Measurements from ENCODE around the gene COL17A1.
A peak's percentile ranks its signal among the peaks of the same experiment; 100 is the strongest.

COL17A1 gene

DNA sequence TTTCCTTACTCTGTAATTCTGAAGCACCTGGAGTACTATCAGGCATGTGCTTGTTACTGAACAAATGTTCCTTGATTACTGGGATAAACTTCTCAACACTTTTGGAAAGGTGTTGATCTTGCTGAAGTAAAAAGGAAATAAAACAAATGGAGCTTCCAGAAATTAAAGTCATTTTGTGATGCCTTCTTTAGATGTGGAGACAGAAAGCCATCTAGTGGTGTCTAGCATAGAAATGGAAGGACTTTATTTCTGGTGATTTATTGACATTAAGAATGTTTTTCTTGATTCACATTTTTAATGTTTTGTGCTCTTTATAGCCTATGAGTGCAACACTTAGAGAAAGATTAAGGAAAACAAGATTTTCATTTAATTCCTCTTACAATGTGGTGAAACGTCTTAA lies 37.7 kb upstream of the COL17A1 start:
- peak; percentile 25 for DNase-seq
- Histone ChIP-seq H3K9me3 (ENCODE audit: control insufficient read depth, low read length) (no peaks in the 10 kb centered on the region), H2BK15ac (ENCODE audit: low read depth, poor library complexity, severe bottlenecking) (no peak overlapping the region), H2AFZ (ENCODE audit: low read depth, low read length) (no peak overlapping the region), H4K91ac (ENCODE audit: low read length) (no peak overlapping the region), H3K18ac (ENCODE audit: low read depth in 1 of 2, low read length in 2 of 2) (no peak overlapping the region), H3K27me3 (ENCODE audit: control insufficient read depth in 1 of 2, insufficient read depth in 1 of 2, low read length in 2 of 2) (no peaks in the 10 kb centered on the region), H2BK5ac (ENCODE audit: low read depth, low read length, poor library complexity, severe bottlenecking) (no peak overlapping the region), H3K23ac (ENCODE audit: low read length in 2 of 2) (no peak overlapping the region), H2BK12ac (ENCODE audit: low read length in 2 of 2) (no peak overlapping the region), H3K79me1 (replicated peaks; ENCODE audit: low read length, poor library complexity, severe bottlenecking) (no peaks in the 10 kb centered on the region), H3K4me1 (ENCODE audit: control insufficient read depth, insufficient read depth, low read depth, low read length) (peaks cover 1% of the 10 kb centered on the region), H3K14ac (ENCODE audit: low read length in 2 of 2) (no peak overlapping the region), H3K4me2 (ENCODE audit: low read length, poor library complexity, severe bottlenecking) (no peak overlapping the region), H3K9ac (ENCODE audit: low read length) (peak overlapping the region; percentile 100), H3K4me3 (ENCODE audit: insufficient read depth in 1 of 2, low read depth in 1 of 2, low read length in 2 of 2) (peak overlapping the region in 1 of 2 experiments; percentile 91), H2AK5ac (ENCODE audit: low read length, severe bottlenecking) (no peak overlapping the region), H4K8ac (ENCODE audit: low read length) (no peak overlapping the region), H3K36me3 (ENCODE audit: control insufficient read depth in 1 of 2, insufficient read depth in 2 of 2, low read depth in 1 of 2, low read length in 2 of 2) (peaks cover 0 to 23% of the 10 kb centered on the region in 2 experiments), H2BK120ac (ENCODE audit: low read depth, low read length) (no peak overlapping the region), H3K4ac (ENCODE audit: low read depth in 1 of 2, low read length in 2 of 2) (no peak overlapping the region), H3K27ac (ENCODE audit: low read length, poor library complexity, severe bottlenecking) (no peak overlapping the region)
- WGBS = no CpG with 5 or more reads among the region's 1 CpG

DNA sequence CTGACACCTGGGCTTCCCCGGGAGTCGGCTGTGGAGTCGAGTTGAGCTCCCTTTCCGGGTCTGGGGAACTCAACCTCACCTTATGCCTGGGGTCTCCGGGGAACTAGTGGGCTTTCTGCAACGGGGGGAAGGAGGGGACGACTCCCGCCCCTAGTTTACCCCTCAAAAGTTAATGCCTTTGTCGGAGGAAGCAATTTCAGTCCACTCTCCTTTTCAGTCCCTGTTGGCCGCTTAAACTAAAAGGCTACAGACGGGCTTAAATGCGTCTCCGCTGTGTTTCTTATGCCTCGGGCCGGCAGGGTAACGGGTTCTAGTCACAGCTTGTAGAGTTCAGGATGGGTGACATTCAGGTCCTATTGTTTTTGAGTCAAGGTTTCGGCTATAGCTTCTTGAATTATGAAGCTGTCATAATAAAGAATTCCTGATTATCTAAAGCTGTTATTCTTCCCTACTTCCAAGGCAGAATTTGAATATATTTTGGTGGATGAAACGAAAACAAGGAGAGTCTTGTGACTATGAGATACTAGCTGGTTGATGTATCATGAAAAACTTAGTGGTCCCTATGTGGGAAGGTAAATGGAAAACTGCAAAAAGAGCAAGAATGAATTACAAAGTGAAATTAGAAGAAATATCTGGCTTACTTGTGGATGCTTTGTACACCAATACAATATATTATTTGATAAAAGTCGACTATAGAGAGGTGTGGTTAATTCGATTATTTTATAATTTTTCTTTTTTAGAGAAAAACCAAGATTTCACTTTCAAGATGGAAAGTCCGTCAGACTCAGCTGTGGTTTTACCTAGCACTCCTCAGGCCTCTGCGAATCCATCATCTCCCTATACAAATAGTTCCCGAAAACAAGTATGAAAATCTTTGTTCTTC lies 36.8 kb upstream of the COL17A1 start:
- Histone ChIP-seq H3K4me2 (ENCODE audit: low read length, poor library complexity, severe bottlenecking) (peak overlapping the region; percentile 86), H3K9ac (ENCODE audit: low read length) (peak overlapping the region; percentile 100), H4K8ac (ENCODE audit: low read length) (peak overlapping the region; percentile 60), H3K27ac (ENCODE audit: low read length, poor library complexity, severe bottlenecking) (peak overlapping the region; percentile 70), H2AFZ (ENCODE audit: low read depth, low read length) (peak overlapping the region; percentile 93), H3K4me1 (ENCODE audit: control insufficient read depth, insufficient read depth, low read depth, low read length) (no peaks in the 10 kb centered on the region), H3K79me1 (replicated peaks; ENCODE audit: low read length, poor library complexity, severe bottlenecking) (no peaks in the 10 kb centered on the region), H3K27me3 (ENCODE audit: control insufficient read depth in 1 of 2, insufficient read depth in 1 of 2, low read length in 2 of 2) (no peaks in the 10 kb centered on the region), H3K4ac (ENCODE audit: low read depth in 1 of 2, low read length in 2 of 2) (peak overlapping the region; percentile 35 to 74), H3K9me3 (ENCODE audit: control insufficient read depth, low read length) (no peaks in the 10 kb centered on the region), H3K14ac (ENCODE audit: low read length in 2 of 2) (peak overlapping the region in 1 of 2 experiments; percentile 11), H3K23ac (ENCODE audit: low read length in 2 of 2) (peak overlapping the region in 1 of 2 experiments; percentile 93), H2BK5ac (ENCODE audit: low read depth, low read length, poor library complexity, severe bottlenecking) (no peak overlapping the region), H4K91ac (ENCODE audit: low read length) (no peak overlapping the region), H2BK12ac (ENCODE audit: low read length in 2 of 2) (peak overlapping the region in 1 of 2 experiments; percentile 71), H2AK5ac (ENCODE audit: low read length, severe bottlenecking) (peak overlapping the region; percentile 78), H3K4me3 (ENCODE audit: insufficient read depth in 1 of 2, low read depth in 1 of 2, low read length in 2 of 2) (peak overlapping the region; percentile 89 to 91), H3K36me3 (ENCODE audit: control insufficient read depth in 1 of 2, insufficient read depth in 2 of 2, low read depth in 1 of 2, low read length in 2 of 2) (peaks cover 0 to 23% of the 10 kb centered on the region in 2 experiments), H3K18ac (ENCODE audit: low read depth in 1 of 2, low read length in 2 of 2) (peak overlapping the region; percentile 72 to 77), H2BK15ac (ENCODE audit: low read depth, poor library complexity, severe bottlenecking) (no peak overlapping the region), H2BK120ac (ENCODE audit: low read depth, low read length) (no peak overlapping the region)
- no peak for DNase-seq
- under 1% methylated on average over 16 of the region's 23 CpGs for WGBS

DNA sequence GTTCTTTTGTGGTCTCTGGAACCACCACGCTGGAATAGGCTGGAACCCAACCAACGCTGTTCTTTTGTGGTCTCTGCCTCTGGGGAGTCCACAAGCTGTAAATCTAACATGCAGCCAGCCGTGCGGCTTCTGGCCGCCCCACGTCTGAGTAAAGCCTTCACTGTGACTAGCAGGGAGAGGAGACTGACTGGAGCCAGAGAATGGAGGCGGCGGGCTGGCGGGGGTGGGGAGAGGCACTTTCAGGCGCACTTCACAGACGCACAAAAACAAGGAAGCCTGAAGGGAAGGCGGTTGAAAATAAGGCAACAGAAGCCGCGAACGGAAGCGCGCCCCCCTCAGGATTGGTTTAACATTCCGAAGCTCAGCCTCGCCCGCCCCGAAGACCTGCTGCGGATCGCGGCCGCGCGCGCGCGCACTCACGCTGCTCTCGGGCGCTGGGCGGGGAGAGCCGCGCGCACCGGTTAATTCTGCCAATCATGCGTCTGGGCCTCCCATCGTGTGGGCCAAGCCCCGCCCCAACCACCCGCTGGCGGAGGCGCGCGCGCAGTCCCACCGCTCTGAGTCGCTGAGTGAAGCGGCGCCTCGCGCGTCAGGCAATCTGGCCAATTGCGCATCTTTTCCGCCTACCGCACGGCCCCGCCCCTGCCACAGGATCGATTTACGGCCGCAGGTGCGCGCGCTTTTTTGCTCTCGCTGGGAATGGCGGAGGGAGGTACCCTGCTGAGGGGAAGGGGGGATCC lies 36.0 kb upstream of the COL17A1 start, which contains the start of gene SFR1:
Gene SFR1 (plus strand): TSS at position 687 of the 740 bp plus-strand sequence. CDS start 13 bp downstream, at position 700.
- H2BK15ac ChIP-seq (ENCODE audit: low read depth, poor library complexity, severe bottlenecking) = peak within 1 kb of the TSS; percentile 93
- H2AFZ ChIP-seq (ENCODE audit: low read depth, low read length) = peak within 1 kb of the TSS; percentile 93
- H3K4ac ChIP-seq (ENCODE audit: low read depth in 1 of 2, low read length in 2 of 2) = peak within 1 kb of the TSS; percentile 91 to 94
- H3K4me2 ChIP-seq (ENCODE audit: low read length, poor library complexity, severe bottlenecking) = peak within 1 kb of the TSS; percentile 96
- under 1% methylated on average over 63 of the region's 67 CpGs for WGBS
- no peaks in the 10 kb centered on the region for H3K27me3 ChIP-seq (ENCODE audit: control insufficient read depth in 1 of 2, insufficient read depth in 1 of 2, low read length in 2 of 2)
- peak within 1 kb of the TSS; percentile 97 for H2BK120ac ChIP-seq (ENCODE audit: low read depth, low read length)
- peak within 1 kb of the TSS; percentile 74 for H4K8ac ChIP-seq (ENCODE audit: low read length)
- peak within 1 kb of the TSS; percentile 89 to 91 for H3K4me3 ChIP-seq (ENCODE audit: insufficient read depth in 1 of 2, low read depth in 1 of 2, low read length in 2 of 2)
- H3K36me3 ChIP-seq (ENCODE audit: control insufficient read depth in 1 of 2, insufficient read depth in 2 of 2, low read depth in 1 of 2, low read length in 2 of 2) = peaks cover 0 to 17% of the 10 kb centered on the region in 2 experiments
- peak within 1 kb of the TSS in 1 of 2 experiments; percentile 79 for H3K14ac ChIP-seq (ENCODE audit: low read length in 2 of 2)
- peak within 1 kb of the TSS; percentile 91 to 99 for H3K18ac ChIP-seq (ENCODE audit: low read depth in 1 of 2, low read length in 2 of 2)
- H2BK5ac ChIP-seq (ENCODE audit: low read depth, low read length, poor library complexity, severe bottlenecking) = peak within 1 kb of the TSS; percentile 95
- H3K79me1 ChIP-seq (replicated peaks; ENCODE audit: low read length, poor library complexity, severe bottlenecking) = no peaks in the 10 kb centered on the region
- DNase-seq = peak; percentile 99
- H3K23ac ChIP-seq (ENCODE audit: low read length in 2 of 2) = peak within 1 kb of the TSS in 1 of 2 experiments; percentile 93
- peak within 1 kb of the TSS; percentile 71 to 84 for H2BK12ac ChIP-seq (ENCODE audit: low read length in 2 of 2)
- H4K91ac ChIP-seq (ENCODE audit: low read length) = peak within 1 kb of the TSS; percentile 94
- H3K9ac ChIP-seq (ENCODE audit: low read length) = peak within 1 kb of the TSS; percentile 100
- H2AK5ac ChIP-seq (ENCODE audit: low read length, severe bottlenecking) = peak within 1 kb of the TSS; percentile 89
- no peaks in the 10 kb centered on the region for H3K4me1 ChIP-seq (ENCODE audit: control insufficient read depth, insufficient read depth, low read depth, low read length)
- H3K9me3 ChIP-seq (ENCODE audit: control insufficient read depth, low read length) = no peaks in the 10 kb centered on the region
- H3K27ac ChIP-seq (ENCODE audit: low read length, poor library complexity, severe bottlenecking) = peak within 1 kb of the TSS; percentile 100
